ENCODE results near the gene POLG.
"Not testable (repeated sequence)": the region's sequence is repeated elsewhere in the genome, so short reads cannot be mapped to it uniquely, and the experiment has no call there.

Gene POLG

DNA sequence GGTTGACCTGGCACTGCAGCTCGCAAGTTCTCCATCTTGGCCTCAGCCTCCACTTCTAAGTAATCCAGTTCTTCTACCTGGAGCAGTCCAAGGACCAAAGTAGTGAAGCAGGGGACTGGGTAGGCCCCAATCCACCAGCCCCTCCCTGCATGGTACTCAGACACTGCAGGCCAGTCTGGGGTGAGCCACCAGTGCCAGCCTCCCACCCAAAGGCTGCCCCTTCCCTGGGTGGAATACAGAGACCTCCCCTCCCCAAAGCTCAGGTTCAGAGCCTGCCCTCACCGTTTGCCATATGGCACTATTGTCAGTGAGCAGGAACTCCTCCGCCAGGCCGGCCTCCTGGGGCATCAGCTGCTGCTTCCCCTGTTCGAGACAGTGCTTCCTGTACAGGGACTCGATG, 10.8 kb downstream of the POLG start:
- DNase-seq: no peak

DNA sequence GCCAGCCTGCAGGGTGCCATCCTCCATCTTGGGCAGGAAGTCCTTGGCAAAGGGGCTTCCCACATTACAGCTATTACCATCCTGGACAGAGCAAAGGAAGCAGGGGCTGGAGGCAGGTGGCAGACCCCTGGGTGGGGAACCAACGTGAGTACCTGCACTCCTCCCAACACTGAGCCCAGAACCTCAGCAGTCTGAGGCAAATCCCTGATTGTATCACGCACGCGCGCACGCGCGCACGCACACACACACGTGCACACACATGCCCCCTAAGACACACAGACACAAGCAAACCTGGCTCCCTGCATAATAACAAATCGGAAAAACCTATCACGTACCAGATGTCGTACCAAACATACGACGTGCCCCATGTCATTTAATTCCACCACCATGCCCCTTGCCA, 11.8 kb downstream of the POLG start:
- DNase-seq: no peak

GRCh38 chr15:89321521-89322410, 12.9 kb downstream of the POLG start:
- DNase-seq: no peak

DNA sequence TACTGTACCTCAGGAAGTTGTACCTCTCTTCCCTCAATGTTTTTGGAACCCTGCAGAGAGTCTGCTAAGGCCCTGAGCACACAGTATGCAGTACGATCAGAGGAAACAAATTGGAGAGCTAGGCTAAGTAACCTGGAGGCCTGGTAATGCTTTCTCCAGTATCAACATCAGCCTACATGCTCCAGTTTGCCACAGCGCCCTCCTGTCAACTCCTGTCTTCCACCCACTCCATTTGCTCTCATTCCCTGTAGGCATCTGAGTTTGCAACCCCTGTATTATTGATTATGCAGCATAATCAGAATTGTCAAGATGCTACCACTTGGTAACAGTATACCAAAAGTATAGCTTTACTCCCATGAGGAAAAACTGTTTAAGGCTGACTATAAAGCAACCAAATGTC, 14.4 kb downstream of the POLG start:
- no peak for DNase-seq

GRCh38 chr15:89319678-89320077, 14.9 kb downstream of the POLG start:
- DNase-seq: no peak

DNA sequence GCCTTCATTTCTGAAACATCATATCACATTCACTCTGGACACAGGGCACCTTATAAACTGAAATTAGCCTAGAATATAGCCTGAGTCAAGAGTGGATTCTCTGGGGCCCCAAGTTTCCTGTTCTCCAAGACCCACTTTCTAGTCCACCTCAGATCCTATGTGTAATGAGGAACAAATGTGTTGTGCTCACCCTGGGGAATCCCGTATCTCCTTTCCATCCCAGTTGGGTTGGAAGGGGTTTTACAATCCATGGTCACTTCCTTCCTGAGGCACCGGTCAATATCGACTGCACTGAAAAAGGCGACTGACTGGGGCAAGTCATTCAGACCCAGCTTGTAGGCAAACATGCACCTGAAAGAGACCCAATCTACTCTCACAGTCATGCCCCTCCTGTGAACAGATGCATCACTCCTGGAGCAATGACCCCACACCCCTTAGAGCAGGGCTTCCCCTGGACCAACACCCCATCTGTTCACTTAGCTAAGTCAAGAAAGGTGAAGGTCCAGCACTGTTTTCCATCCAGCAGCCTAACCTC, 17.4 kb downstream of the POLG start:
- no peak for DNase-seq

DNA sequence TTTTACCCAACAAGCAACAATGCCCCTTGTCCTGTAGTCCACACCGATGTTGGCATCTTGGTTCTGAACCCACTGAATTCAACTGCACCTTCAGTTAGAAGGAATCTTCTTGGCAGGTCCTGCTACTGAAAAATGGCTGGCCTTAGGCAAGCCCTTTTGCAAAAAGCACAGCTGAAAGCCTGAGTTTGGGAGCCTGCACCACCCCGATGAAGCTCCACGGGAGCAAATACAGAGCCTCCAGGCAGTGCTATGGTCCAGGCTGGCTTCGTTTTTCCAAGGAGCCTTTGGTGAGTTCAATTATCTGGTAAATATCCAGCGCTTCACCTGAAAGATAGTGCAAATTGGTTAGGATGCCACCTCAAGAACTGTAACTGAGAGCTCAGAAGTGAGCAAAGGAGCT, 18.1 kb downstream of the POLG start:
- DNase-seq: no peak

- no peak for DNase-seq
Measured at GRCh38 chr15:89315375-89315929, 19.2 kb downstream of the POLG start.

DNA sequence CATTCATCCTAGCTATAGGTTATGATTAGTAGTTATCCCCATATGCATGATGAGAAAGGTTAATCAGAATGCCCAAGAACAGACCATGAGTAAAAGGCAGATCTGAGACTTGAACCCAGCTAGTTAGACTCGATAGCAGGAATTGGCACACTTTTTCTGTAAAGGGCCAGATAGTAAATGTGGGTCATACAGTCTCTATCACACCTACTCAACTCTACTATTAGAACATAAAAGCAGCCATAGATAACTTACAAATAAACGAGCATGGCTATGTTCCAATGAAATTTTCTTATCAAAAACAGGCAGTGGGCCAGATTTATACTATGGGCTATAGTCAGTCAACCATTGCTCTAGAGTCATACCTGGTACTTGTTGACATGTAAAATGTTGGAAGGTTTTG, 24.6 kb downstream of the POLG start:
- DNase-seq: no peak

GRCh38 chr15:89308236-89308635, 26.4 kb downstream of the POLG start:
- no peak for DNase-seq

- DNase-seq: no peak
Measured at GRCh38 chr15:89307791-89308190, 26.8 kb downstream of the POLG start.

- no peak for DNase-seq
Measured at GRCh38 chr15:89307046-89307587, 27.5 kb downstream of the POLG start.

- DNase-seq: no peak
Measured at GRCh38 chr15:89305395-89305794, 29.2 kb downstream of the POLG start.

- no peak for DNase-seq
Measured at GRCh38 chr15:89303986-89304385, 30.6 kb downstream of the POLG start.

- DNase-seq: no peak
Measured at GRCh38 chr15:89301304-89302089, 33.1 kb downstream of the POLG start.

- DNase-seq: no peak
Measured at GRCh38 chr15:89299896-89300295, 34.7 kb downstream of the POLG start.

GRCh38 chr15:89293012-89293411, 41.6 kb downstream of the POLG start:
- no peak for DNase-seq

DNA sequence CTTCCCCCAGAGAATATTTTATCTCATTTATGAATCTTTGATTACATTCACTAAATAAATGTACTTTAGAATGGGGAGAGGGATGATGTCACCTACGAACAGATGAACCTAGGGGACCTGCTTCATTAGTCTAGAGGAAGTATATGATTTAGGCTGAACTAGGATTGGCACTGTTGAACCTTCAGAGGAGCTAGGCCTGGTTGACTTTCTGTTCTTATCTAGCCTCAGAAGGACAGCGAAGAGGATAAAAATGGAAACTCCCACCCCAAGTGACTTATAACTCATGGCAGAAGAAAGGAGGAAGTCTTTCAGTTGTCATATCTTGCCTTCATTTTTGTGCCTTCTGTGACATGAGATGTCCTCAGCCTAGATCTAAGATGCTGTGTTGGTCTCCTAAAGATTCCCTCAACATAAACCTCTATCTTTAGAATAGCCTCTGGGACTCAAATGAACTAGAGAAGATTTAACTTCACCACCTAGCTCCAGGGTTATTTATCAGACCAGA, 42.6 kb downstream of the POLG start:
- DNase-seq: no peak

GRCh38 chr15:89283201-89283600, 51.4 kb downstream of the POLG start:
- DNase-seq: no peak

- DNase-seq: no peak
Measured at GRCh38 chr15:89282631-89283030, 52.0 kb downstream of the POLG start.

DNA sequence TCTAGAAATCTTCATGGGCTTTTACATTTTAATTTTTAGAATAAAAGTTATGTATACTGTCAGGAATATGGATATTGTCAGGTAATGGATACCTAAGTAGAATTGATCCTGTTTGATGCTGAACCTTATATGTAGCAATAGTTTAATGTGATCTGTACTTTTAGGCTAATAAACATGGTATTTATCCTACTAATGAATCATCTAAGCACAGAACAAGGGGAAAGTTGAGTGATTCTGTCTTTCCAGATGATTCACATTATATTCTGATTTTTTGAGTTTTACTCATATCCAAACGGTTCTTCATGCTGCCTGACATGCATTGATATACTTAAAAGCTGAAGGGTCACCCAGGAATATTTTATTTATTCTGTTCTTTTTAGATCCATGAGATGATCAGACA, 56.3 kb downstream of the POLG start:
- DNase-seq: no peak

GRCh38 chr15:89277281-89277680, 57.3 kb downstream of the POLG start:
- not testable (repeated sequence) for DNase-seq

All from stimulated activated CD4-positive, alpha-beta T cell treated with anti-CD3 and anti-CD28 coated beads, Interleukin-4, amount 100 ng/mL, for 1 hour (primary cell).